Measurements from ENCODE around the gene FHIT. TPM values are rescaled to one million over a fixed set of nuclear protein-coding genes. Genes with fewer than 3 reads are reported as not detected.

FHIT gene
- total RNA-seq, 1 experiment from 2014 or later: 0.34 TPM

DNA sequence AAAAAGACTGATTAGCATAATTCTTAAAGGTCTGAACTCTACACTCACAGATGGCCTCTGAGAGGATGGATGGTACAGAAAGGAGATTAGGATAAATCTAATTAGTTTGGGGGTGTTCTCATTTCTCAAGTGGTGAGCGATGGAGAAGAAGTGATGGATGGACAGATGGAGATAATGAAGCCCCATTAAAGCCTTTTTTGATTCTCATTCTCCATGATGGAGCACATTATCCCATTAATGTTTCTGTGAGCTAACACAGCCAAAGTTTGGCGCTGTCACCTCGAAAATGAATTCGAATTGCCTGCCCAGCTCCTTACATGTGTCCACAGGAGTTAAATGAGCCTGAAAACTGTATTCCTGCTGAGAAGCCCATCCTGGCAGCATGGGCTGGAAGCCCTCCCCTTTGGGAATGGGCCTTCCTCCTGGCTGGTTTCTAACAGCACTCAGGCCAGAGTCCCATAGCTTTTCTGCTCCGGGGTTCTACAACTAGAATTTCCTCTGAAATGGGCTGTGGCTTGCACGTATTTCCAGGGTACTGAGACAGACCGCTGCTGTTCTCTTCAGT lies 1475.4 kb downstream of the FHIT start:
- no peak for DNase-seq (ENCODE audit: low read depth)

DNA sequence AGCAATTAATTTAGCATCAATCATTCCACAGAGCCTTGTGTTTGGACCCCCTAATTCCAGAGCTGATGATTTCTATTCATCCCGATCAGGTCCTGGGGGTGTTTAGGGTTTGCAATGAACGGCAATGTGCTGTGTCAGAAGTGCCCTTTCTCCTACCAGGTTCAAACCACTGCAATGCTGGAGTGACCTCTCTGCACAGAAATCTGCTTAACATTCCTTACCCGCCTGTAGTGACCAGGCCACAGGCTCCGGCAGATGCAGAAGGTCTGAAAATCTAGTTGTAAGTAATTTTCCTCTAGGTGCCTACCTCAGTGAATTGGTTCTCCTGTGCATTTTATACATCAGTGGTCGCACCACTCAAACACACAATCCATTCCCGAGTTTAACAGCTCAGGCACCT lies 1476.1 kb downstream of the FHIT start:
- no peak for DNase-seq (ENCODE audit: low read depth)

DNA sequence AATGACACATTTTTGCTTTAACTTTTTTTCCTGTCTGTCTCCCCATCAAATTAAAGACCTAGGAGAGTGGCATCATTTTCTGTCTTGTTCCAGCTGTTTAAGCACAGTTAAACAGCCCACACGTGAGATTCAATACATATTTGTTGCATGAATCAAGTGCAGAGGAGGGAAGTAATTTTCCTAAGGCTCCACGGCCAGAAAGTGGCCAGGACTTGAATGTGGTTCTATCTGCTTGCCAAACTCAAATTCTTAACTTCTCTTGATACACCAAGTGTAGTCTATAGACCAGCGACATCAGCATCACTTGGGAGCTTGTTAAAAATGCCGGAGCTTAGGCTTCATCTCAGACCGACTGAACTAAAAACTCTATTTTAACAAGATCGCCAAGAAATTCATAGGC lies 1476.6 kb downstream of the FHIT start:
- DNase-seq (ENCODE audit: low read depth): peak; percentile 81

- no peak for DNase-seq (ENCODE audit: low read depth)
Measured at GRCh38 chr3:59774000-59774399, 1477.3 kb downstream of the FHIT start.

DNA sequence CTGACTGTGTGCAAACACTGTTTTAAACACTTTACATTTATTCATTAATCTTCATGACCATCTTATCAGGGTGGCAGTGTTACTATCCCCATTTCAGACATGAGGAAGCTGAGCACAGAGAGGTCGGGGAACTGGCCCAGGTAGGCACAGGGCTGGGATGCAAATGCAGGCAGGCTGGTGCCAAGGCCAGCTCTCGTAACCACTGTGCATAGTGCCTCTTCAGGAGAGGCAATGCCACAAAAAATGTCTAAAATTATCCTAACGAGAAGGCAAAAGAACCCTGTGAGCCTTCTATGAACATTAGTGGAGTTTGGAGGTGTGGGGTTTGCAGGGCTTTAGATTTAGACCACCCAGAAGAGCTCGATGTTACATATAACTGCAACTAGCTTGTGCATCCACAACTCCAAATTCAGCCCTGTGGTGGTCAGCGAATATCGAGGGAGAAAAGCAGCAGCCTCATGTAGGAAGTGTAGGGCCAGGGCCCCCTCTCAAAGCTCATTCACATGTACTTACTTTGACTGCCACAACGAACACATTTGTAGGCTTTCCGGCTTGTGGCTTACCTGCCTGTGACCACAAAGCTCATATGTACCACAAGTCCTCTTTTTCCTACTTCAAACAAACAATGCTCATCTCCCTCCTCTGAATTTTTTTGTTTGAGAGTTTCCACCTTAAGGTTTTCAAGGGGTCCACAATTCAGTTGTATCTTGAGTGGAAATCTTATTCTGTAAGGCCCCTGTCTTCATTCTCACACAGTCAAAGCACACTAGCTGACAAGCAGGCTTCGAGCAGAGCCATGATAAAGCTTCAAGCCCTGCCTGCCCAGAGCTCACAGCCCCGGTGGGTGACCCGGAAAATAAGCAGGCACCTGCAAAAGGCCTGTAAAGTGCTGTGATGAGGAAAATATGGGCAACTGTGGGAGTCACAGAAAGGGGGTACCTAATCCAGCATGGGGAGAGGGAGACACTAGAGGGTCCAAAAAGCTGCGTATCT lies 1478.5 kb downstream of the FHIT start:
- no peak for DNase-seq (ENCODE audit: low read depth)

DNA sequence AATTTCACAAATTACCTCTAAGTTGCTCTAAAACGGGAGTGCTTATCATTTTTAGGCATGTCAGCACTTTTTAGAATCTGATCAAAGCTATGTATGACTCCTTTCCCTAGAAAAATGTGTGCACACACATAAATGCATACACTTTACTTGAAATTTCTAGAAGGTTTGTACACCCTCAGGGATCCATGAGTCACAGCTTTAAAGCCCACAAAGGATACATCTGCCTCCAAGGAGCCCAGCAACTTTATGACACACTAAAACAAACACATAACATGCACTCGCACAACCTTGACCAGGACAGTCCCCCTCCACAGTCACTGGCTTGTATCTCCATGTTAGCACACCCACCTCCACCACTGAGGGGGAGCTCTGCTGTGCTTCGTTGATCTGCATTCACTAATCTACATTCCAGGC lies 1479.5 kb downstream of the FHIT start:
- DNase-seq (ENCODE audit: low read depth): peak; percentile 86

DNA sequence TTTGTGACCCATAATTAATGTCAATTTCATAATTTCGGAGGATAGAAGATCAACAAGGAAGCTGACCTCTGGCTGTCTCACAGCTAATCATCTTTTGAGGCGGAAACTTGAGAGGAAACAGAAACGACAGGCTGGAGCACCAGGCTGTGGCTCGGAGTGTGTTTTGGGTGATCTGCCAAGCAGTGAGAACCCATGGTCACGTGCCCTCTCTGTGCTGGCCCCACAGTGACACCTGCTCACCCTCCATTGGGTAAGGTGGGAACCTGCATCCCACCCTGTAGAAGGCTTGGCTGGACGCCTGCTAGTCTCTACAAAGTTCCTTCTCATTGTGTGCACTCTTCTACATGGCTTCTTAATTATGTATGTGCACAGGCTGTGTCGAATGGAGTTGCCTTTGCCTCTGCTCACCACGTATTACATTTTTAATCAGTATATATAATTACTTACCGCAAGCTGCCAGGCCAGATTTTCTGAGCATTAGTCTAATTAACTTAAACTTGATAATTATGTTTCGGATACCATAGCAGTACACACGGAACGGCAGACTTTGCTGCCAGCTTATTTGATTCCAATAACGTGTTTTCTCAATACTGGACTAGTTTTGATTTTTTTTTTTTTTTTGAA lies 1482.0 kb downstream of the FHIT start:
- DNase-seq (ENCODE audit: low read depth): no peak

GRCh38 chr3:59766200-59766872 lies 1484.9 kb downstream of the FHIT start:
- DNase-seq (ENCODE audit: low read depth): peak; percentile 56

- no peak for DNase-seq (ENCODE audit: low read depth)
Measured at GRCh38 chr3:59764171-59764570, 1487.1 kb downstream of the FHIT start.

DNA sequence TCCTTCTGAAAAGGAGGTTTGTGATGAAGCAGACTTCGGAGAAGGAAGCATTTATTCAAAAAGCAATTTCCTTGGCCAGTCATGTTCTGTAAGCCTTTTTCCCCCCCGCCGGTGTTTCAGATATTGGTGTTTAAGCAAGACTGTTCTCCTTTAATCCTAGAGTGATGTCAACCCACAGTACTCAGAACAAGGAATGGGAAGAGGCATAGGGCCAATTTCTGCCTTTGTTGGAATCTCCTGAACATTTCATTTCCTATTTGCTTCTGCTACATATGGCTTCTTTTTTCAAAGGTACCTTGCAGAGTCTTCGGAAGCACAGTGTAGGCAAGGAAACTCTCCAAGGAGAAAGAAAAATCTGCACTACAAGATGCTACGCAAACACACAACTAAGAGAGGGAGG lies 1488.3 kb downstream of the FHIT start:
- DNase-seq (ENCODE audit: low read depth): no peak

DNA sequence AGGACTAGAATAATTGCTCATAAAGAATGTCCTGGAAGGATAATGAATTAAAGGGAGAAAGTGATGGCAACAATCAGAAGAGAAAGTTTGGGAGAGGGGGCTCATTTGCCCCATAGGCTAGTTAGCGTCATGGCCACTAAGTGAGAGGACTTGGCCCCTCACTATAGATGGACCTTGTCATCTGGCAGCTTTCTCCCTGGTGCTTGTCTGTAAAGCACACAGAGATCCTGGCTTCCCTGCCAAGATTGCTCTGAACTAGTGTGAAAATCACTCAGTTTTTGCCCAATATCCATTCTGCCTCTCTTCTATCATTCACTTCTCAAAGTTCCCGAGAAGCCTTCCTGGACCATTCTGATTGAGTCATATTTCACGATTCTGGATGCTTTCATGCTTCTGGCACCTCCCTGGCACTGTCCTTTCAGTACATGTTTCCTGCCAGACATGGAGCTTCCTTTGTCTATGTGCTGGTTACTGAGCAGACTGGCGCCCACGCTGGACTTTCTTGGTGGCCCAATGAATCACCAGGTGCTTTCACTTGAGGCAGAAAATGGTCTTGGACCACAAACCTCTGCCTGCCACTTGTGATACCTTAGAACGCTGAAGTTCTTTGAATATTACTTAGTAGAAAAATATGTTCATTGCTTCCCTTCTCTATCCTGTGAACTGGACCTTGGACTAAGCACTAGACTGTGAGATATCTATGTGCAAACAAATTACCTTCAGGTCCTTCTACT lies 1491.8 kb downstream of the FHIT start:
- no peak for DNase-seq (ENCODE audit: low read depth)

DNA sequence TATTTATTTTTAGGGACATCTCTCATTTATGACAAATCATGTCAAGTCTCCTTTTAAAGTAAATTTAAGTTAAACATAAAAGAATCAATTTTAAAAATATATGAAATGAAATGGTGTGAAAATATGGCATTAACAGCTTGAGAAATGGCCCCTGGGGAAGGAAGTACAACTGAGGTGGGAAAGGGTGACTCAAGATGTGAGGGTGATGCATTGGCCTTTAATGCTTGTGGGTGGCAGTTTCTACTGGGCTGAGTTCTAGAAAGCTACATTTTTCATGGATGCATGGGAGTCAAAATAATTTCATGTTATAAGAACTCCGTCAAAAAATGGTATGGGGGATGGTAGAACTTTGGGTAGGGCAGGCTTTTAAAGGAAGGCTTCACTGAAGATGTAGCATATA lies 1492.6 kb downstream of the FHIT start:
- no peak for DNase-seq (ENCODE audit: low read depth)

GRCh38 chr3:59756934-59757333 lies 1494.3 kb downstream of the FHIT start:
- DNase-seq (ENCODE audit: low read depth): no peak

- DNase-seq (ENCODE audit: low read depth): no peak
Measured at GRCh38 chr3:59754456-59755129, 1496.7 kb downstream of the FHIT start.

DNA sequence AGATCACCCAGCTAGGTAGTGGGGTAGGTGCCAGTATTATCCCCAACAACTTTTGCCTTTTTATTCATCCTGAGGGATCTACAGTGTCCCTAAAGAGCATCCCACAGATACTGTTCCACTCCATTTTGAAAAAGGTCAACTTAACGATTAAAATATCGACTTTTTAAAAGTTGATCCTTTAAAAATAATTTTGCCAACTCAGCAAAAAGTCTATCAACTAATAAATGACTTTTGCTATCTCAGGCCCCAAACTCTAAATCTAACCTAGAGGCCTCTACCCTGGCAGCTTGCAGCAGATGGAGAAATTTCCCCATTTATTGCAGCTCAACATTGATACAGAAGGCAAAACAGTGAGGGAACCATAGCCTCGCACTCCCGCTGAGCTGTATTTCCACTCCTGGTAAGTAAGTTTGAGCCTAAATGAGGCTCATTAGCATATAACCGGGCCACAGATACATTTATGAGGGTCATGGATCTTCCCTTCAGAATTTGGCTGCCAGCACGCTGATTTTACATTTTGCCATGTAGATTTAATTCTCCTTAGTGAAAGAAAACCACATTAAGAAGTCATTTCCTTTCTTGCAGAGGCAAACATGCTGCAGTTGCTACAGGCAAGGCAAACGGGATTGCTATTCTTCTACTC lies 1497.3 kb downstream of the FHIT start:
- no peak for DNase-seq (ENCODE audit: low read depth)

DNA sequence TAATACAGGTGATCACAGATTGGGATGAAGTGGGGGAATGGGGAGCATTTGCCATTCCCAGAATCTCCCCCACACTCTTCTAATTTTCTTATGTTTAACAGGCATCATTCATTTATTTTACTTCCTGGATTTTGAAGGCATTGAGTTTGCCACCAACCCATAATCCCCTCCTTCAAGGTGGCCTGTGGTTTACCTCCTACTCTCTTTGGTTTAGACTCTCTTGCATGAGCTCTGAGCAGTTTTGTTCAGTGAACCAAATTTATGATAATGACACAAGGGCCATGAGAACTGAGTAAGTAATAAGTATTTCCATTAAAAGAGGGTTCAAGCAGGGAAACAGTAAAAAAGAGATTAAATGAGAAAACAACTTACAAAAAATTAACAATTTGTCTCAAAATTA lies 1498.3 kb downstream of the FHIT start:
- DNase-seq (ENCODE audit: low read depth): no peak

GRCh38 chr3:59751606-59752005 lies 1499.6 kb downstream of the FHIT start:
- no peak for DNase-seq (ENCODE audit: low read depth)

- no peak for DNase-seq (ENCODE audit: low read depth)
Measured at GRCh38 chr3:59750391-59750790, 1500.9 kb downstream of the FHIT start.

DNA sequence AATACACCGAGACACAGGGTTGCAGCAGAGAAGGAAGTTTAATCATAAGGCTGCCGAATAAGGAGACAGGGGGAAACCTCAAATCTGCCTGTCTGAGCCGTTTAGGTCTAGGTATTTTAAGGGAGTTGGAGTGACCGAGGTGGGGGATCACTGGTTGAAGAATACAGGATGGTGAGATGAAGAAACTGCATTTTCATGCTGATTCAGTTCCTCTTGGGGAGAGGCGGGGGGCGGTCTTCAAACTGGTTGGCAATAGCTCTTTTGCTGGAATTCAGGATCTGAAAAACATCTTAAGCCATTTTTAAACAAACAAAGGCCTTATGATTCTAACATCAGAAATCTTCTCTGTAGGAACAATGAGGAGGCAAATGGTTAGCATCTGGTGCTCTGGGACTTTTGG lies 1502.0 kb downstream of the FHIT start:
- DNase-seq (ENCODE audit: low read depth): no peak

DNA sequence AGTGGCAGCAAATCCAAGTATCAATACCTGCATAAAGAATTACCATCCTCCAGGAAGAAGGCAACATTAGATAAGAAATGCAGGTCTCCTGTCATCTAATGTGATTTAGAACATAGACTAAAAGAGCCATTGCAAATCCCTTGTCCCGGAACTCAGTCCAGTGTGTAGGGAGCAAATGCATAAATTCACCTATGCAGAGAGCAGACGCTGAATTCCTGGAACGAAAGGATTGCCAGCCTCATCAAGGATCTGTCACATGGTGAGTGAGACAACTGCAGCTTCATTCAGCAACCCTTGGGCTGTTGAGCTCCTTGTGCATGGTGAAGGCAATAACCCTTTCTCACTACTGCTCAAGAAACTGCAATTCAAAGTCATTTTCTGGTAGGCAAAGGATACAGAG lies 1504.7 kb downstream of the FHIT start:
- DNase-seq (ENCODE audit: low read depth): no peak

Measured in LHCN-M2 (cell line).